Gastrocnemius medialis (tissue), 4 donors: ENCODE data around the gene SRPK2. TPM values are rescaled to one million over a fixed set of nuclear protein-coding genes. Genes with fewer than 3 reads are reported as not detected.

ENCODE experiments used
- ATAC-seq, 2 donors: fragments of 150-250 bp; one replicate each; pipeline ENCODE4 v1.9.1; 2016
- DNase-seq, 2 donors: peaks; one replicate each; pipeline ENCODE4 v3.0.0-alpha.2; 2019
- H3K27ac ChIP-seq, 4 donors: fragments of 200-600 bp; sonication (generic); 1 replicate in 1 of 4; 2 replicates in 3 of 4; pipeline ENCODE4 v1.5.1; 2016 to 2018; ENCODE audit warnings: mild to moderate bottlenecking in 2 of 4, moderate library complexity in 1 of 4
- H3K27me3 ChIP-seq, 3 donors: fragments of 200-600 bp; sonication (generic) in 2 of 3; 1 replicate in 1 of 3; 2 replicates in 2 of 3; pipeline versions ENCODE4 v1.5.1 to v1.6.0; 2016 to 2019; ENCODE audit warnings: mild to moderate bottlenecking in 1 of 3, moderate library complexity in 1 of 3
- H3K36me3 ChIP-seq, 2 donors: fragments of 200-600 bp; sonication (generic) in 1 of 2; one replicate each; pipeline ENCODE4 v1.5.1; 2017 to 2018
- H3K4me1 ChIP-seq, 2 donors: fragments of 200-600 bp; sonication (generic) in 1 of 2; one replicate each; pipeline ENCODE4 v1.5.1; 2016 to 2017; ENCODE audit warnings: mild to moderate bottlenecking in 2 of 2
- H3K4me3 ChIP-seq, 4 donors: fragments of 200-600 bp; sonication (generic) in 3 of 4; 1 replicate in 1 of 4; 2 replicates in 3 of 4; pipeline ENCODE4 v1.5.1; 2016 to 2019; ENCODE audit warnings: mild to moderate bottlenecking in 2 of 4
- H3K9me3 ChIP-seq, 3 donors: fragments of 200-600 bp; sonication (generic) in 2 of 3; 1 replicate in 1 of 3; 2 replicates in 2 of 3; pipeline ENCODE4 v1.5.1; 2016 to 2019
- CTCF ChIP-seq, 5 experiments: fragments of 450-650 bp in 3 of 5; fragments of 200-600 bp in 2 of 5; sonication (generic) in 2 of 5; IDR thresholded peaks in 4 of 5; conservative IDR thresholded peaks in 1 of 5; 1 replicate in 4 of 5; 2 replicates in 1 of 5; pipeline ENCODE4 v1.5.1; 2016 to 2019; ENCODE audit warnings: antibody characterized with exemption in 5 of 5, mild to moderate bottlenecking in 3 of 5, moderate library complexity in 3 of 5
- POLR2A ChIP-seq, 2 donors: fragments of 450-650 bp; IDR thresholded peaks; one replicate each; pipeline ENCODE4 v1.6.1; 2017; ENCODE audit warnings: antibody characterized with exemption in 2 of 2, mild to moderate bottlenecking in 2 of 2, moderate library complexity in 2 of 2
- in situ Hi-C, 4 donors: fragments of 200-750 bp; cut with MboI; loops; one replicate each; pipeline versions ENCODE4 v1.15.0 to v1.8.0; 2017; ENCODE audit warnings: low sequenced_read_pairs in 4 of 4
- intact Hi-C: fragments of 100-400 bp; cut with DNase I; formaldehyde crosslinking; loops from one replicate; pipeline ENCODE4 v1.15.1; 2023; ENCODE audit warnings: low total_unique reads
- total RNA-seq, 4 donors: library from RNA; depleted of rRNA; stranded (reverse); fragments of >200 nt; gene quantifications; one replicate each; pipeline versions ENCODE4 v1.1.0 to v1.2.3, GENCODE V29; 2016

The SRPK2 gene
- total RNA-seq, 4 donors from 2014 or later: 18.1 to 49.0 (median 21.3) TPM

GRCh38 chr7:105177026-105177425 is 211.7 kb downstream of the SRPK2 start:
- Histone ChIP-seq H3K27ac (no peak overlapping the region), H3K4me3 (no peak overlapping the region), H3K4me1 (peaks cover 10 to 14% of the 10 kb centered on the region in 2 donors), H3K9me3 (peaks cover 0 to 2% (median 0%) of the 10 kb centered on the region in 3 donors), H3K27me3 (no peaks in the 10 kb centered on the region), H3K36me3 (no peaks in the 10 kb centered on the region)
- TF ChIP-seq CTCF (IDR thresholded peaks at IDR 0.05 in 4 of 5, conservative IDR thresholded peaks at IDR 0.05 in 1 of 5): no peak
- intact Hi-C loops (no loop called here), in situ Hi-C loops (no loop called here)
- ATAC-seq (no peak), DNase-seq (no peak)

GRCh38 chr7:105173586-105173985 is 215.1 kb downstream of the SRPK2 start:
- H3K4me3 ChIP-seq: no peak overlapping the region
- peaks cover 10 to 14% of the 10 kb centered on the region in 2 donors for H3K4me1 ChIP-seq
- DNase-seq: no peak
- H3K36me3 ChIP-seq: peaks cover 0 to 5% of the 10 kb centered on the region in 2 donors
- intact Hi-C loops: no loop called here
- no peak for TF ChIP-seq POLR2A (IDR thresholded peaks at IDR 0.05)
- TF ChIP-seq CTCF (IDR thresholded peaks at IDR 0.05 in 4 of 5, conservative IDR thresholded peaks at IDR 0.05 in 1 of 5): no peak
- no peaks in the 10 kb centered on the region for H3K9me3 ChIP-seq
- no peak for ATAC-seq
- in situ Hi-C loops: no loop called here
- H3K27ac ChIP-seq: no peak overlapping the region
- no peaks in the 10 kb centered on the region for H3K27me3 ChIP-seq

GRCh38 chr7:105164751-105165150 is 224.0 kb downstream of the SRPK2 start:
- in situ Hi-C loops (no loop called here), intact Hi-C loops (no loop called here)
- ATAC-seq (no peak), DNase-seq (no peak)
- no peaks in the 10 kb centered on the region for H3K4me1 ChIP-seq
- H3K4me3 ChIP-seq: no peak overlapping the region
- no peak for TF ChIP-seq POLR2A (IDR thresholded peaks at IDR 0.05)
- H3K27me3 ChIP-seq: no peaks in the 10 kb centered on the region
- no peaks in the 10 kb centered on the region for H3K9me3 ChIP-seq
- no peak overlapping the region for H3K27ac ChIP-seq
- H3K36me3 ChIP-seq: peaks cover 0 to 43% of the 10 kb centered on the region in 2 donors

GRCh38 chr7:105163718-105164117 is 225.0 kb downstream of the SRPK2 start:
- Histone ChIP-seq H3K9me3 (no peaks in the 10 kb centered on the region), H3K4me1 (no peaks in the 10 kb centered on the region), H3K27me3 (no peaks in the 10 kb centered on the region), H3K36me3 (peaks cover 0 to 39% of the 10 kb centered on the region in 2 donors), H3K4me3 (no peak overlapping the region), H3K27ac (no peak overlapping the region)
- DNase-seq (no peak), ATAC-seq (no peak)
- TF ChIP-seq CTCF (IDR thresholded peaks at IDR 0.05 in 4 of 5, conservative IDR thresholded peaks at IDR 0.05 in 1 of 5) (no peak), POLR2A (IDR thresholded peaks at IDR 0.05) (no peak)
- intact Hi-C loops: no loop called here
- in situ Hi-C loops: no loop called here

GRCh38 chr7:105161366-105161765 is 227.4 kb downstream of the SRPK2 start:
- Histone ChIP-seq H3K4me3 (no peak overlapping the region), H3K9me3 (no peaks in the 10 kb centered on the region), H3K27me3 (no peaks in the 10 kb centered on the region), H3K27ac (no peak overlapping the region), H3K4me1 (no peaks in the 10 kb centered on the region), H3K36me3 (peaks cover 0 to 17% of the 10 kb centered on the region in 2 donors)
- DNase-seq (no peak), ATAC-seq (no peak)
- TF ChIP-seq POLR2A (IDR thresholded peaks at IDR 0.05) (no peak), CTCF (IDR thresholded peaks at IDR 0.05 in 4 of 5, conservative IDR thresholded peaks at IDR 0.05 in 1 of 5) (no peak)
- intact Hi-C loops: no loop called here
- in situ Hi-C loops: no loop called here
